SU-DHL-6 (cell line): Measurements from ENCODE around the gene TRIB2.

ENCODE experiments used
- H2AFZ ChIP-seq: fragments of 200-600 bp; sonication (generic); 2 replicates; pipeline ENCODE4 v1.6.1; 2014; ENCODE audit warnings: low read depth, mild to moderate bottlenecking, moderate library complexity, mixed read lengths, antibody characterized with exemption, low read length; ENCODE audit not compliant: severe bottlenecking
- H3F3A ChIP-seq: fragments of 200-600 bp; shearing (Covaris generic); 2 replicates; pipeline ENCODE4 v1.6.0; 2016; ENCODE audit warnings: antibody characterized with exemption, mild to moderate bottlenecking; ENCODE audit not compliant: insufficient read depth
- H3K27ac ChIP-seq: fragments of 200-600 bp; sonication (generic); 2 replicates; pipeline ENCODE4 v1.5.1; 2016; ENCODE audit warnings: low read depth, mild to moderate bottlenecking, low read length, moderate library complexity, mixed read lengths
- H3K27me3 ChIP-seq: fragments of 200-600 bp; sonication (generic), shearing (Covaris generic); 2 replicates; pipeline ENCODE4 v1.6.0; 2014; ENCODE audit warnings: mild to moderate bottlenecking, low read length
- H3K36me3 ChIP-seq: fragments of 200-600 bp; sonication (generic); 2 replicates; pipeline ENCODE4 v1.6.1; 2014; ENCODE audit warnings: mild to moderate bottlenecking, low read length, mixed read lengths
- H3K4me2 ChIP-seq: fragments of 300-600, 200-600 bp; shearing (Covaris generic), sonication (generic); 2 replicates; pipeline ENCODE4 v1.6.0; 2014; ENCODE audit warnings: low read length, low read depth, mild to moderate bottlenecking; ENCODE audit not compliant: poor library complexity, severe bottlenecking
- H3K4me3 ChIP-seq: fragments of 200-600 bp; sonication (generic); 2 replicates; pipeline ENCODE4 v1.5.1; 2014; ENCODE audit warnings: antibody characterized with exemption, low read length, mild to moderate bottlenecking, mixed read lengths; ENCODE audit not compliant: insufficient read depth, poor library complexity, severe bottlenecking
- H3K79me2 ChIP-seq: fragments of 200-600 bp; sonication (generic); 2 replicates; pipeline ENCODE4 v1.6.1; 2014; ENCODE audit warnings: mild to moderate bottlenecking, low read length, moderate library complexity; ENCODE audit not compliant: insufficient read depth
- H3K9ac ChIP-seq: fragments of 200-600 bp; sonication (generic); 2 replicates; pipeline ENCODE4 v1.7.0; 2014; ENCODE audit warnings: mild to moderate bottlenecking, low read length
- H3K9me2 ChIP-seq: fragments of 200-600 bp; sonication (generic); replicated peaks from 2 replicates; pipeline ENCODE4 v1.6.1; 2014; ENCODE audit warnings: low read length; ENCODE audit not compliant: insufficient read depth
- H3K9me3 ChIP-seq: fragments of 200-600 bp; sonication (generic); 2 replicates; pipeline ENCODE4 v1.6.1; 2014; ENCODE audit warnings: low read length, mixed read lengths; ENCODE audit not compliant: insufficient read depth
- H4K20me1 ChIP-seq: fragments of 200-600 bp; sonication (generic); 2 replicates; pipeline ENCODE4 v1.6.1; 2014; ENCODE audit warnings: low read depth, mild to moderate bottlenecking, antibody characterized with exemption, low read length, moderate library complexity, mixed read lengths
- CTCF ChIP-seq: fragments of 200-600 bp; sonication (generic); IDR thresholded peaks from one replicate; pipeline ENCODE4 v1.5.1; 2017; ENCODE audit warnings: antibody characterized with exemption, mild to moderate bottlenecking, low read length, moderate library complexity; ENCODE audit not compliant: insufficient read depth, poor library complexity, severe bottlenecking
- EZH2phosphoT487 ChIP-seq: fragments of 200-600 bp; sonication (generic), shearing (Covaris generic); conservative IDR thresholded peaks from 2 replicates; pipeline ENCODE4 v1.6.1; 2018; ENCODE audit warnings: mild to moderate bottlenecking, antibody characterized with exemption, low read length, moderate library complexity, mixed read lengths

Gene TRIB2

GRCh38 chr2:12717191-12718014 lies 667 bp downstream of the TRIB2 start:
- Histone ChIP-seq H3K9ac (peak overlapping the region; percentile 91), H3K4me3 (peak overlapping the region; percentile 95), H3K79me2 (peaks cover 60% of the 10 kb centered on the region)

GRCh38 chr2:12718015-12718671 lies 1.4 kb downstream of the TRIB2 start:
- H3K9me2 ChIP-seq = no peaks in the 10 kb centered on the region
- peak overlapping the region; percentile 95 for H3K4me3 ChIP-seq
- peaks cover 68% of the 10 kb centered on the region for H3K79me2 ChIP-seq
- no peaks in the 10 kb centered on the region for H3K27me3 ChIP-seq
- peaks cover 17% of the 10 kb centered on the region; the same call in 1 of the 2 replicates for H4K20me1 ChIP-seq
- peak overlapping the region; percentile 86 for H3K27ac ChIP-seq
- H2AFZ ChIP-seq = peak overlapping the region; percentile 7
- H3F3A ChIP-seq = peaks cover 13% of the 10 kb centered on the region; the same call in 1 of the 2 replicates
- H3K9ac ChIP-seq = peak overlapping the region; percentile 91
- peak overlapping the region; percentile 64 for H3K4me2 ChIP-seq
- peaks cover 7% of the 10 kb centered on the region; the same call in 1 of the 2 replicates for H3K36me3 ChIP-seq
- no peaks in the 10 kb centered on the region for H3K9me3 ChIP-seq
- TF ChIP-seq CTCF (no peak), EZH2phosphoT487 (no peak)

More at GRCh38 chr2:12717191-12718014, 667 bp downstream of the TRIB2 start:
- peak overlapping the region; percentile 64 for H3K4me2 ChIP-seq
- H3K9me2 ChIP-seq = no peaks in the 10 kb centered on the region
- H4K20me1 ChIP-seq = peaks cover 11% of the 10 kb centered on the region; the same call in 1 of the 2 replicates
- peaks cover 13% of the 10 kb centered on the region; the same call in 1 of the 2 replicates for H3F3A ChIP-seq
- TF ChIP-seq EZH2phosphoT487 = no peak
- peak; percentile 51 for TF ChIP-seq CTCF
- no peaks in the 10 kb centered on the region for H3K9me3 ChIP-seq
- no peaks in the 10 kb centered on the region for H3K27me3 ChIP-seq
- peak overlapping the region; percentile 7 for H2AFZ ChIP-seq
- peaks cover 5% of the 10 kb centered on the region; the same call in 1 of the 2 replicates for H3K36me3 ChIP-seq
- peak overlapping the region; percentile 86 for H3K27ac ChIP-seq

- Histone ChIP-seq H3K4me3 (peak overlapping the region; percentile 95), H3K9ac (peak overlapping the region; percentile 91), H3K9me3 (no peaks in the 10 kb centered on the region), H3F3A (peaks cover 13% of the 10 kb centered on the region; the same call in 1 of the 2 replicates), H3K27ac (peak overlapping the region; percentile 86), H3K79me2 (peaks cover 75% of the 10 kb centered on the region), H3K9me2 (no peaks in the 10 kb centered on the region), H3K27me3 (no peaks in the 10 kb centered on the region), H4K20me1 (peaks cover 17% of the 10 kb centered on the region; the same call in 1 of the 2 replicates), H2AFZ (no peak overlapping the region), H3K36me3 (peaks cover 14% of the 10 kb centered on the region), H3K4me2 (peak overlapping the region; percentile 64)
- TF ChIP-seq EZH2phosphoT487 = no peak
These were observed 2.1 kb downstream of the TRIB2 start for GRCh38 chr2:12718711-12719399.
